GM21390 (cell line): ENCODE measurements around the gene KCTD11.
"Not testable (repeated sequence)": the region's sequence is repeated elsewhere in the genome, so short reads cannot be mapped to it uniquely, and the experiment has no call there.

Source experiments
- ATAC-seq: cut with Tn5 transposase; IDR thresholded peaks from one replicate; pipeline ENCODE4 v1.9.1; 2021; ENCODE audit not compliant: unreplicated experiment

The KCTD11 gene

DNA sequence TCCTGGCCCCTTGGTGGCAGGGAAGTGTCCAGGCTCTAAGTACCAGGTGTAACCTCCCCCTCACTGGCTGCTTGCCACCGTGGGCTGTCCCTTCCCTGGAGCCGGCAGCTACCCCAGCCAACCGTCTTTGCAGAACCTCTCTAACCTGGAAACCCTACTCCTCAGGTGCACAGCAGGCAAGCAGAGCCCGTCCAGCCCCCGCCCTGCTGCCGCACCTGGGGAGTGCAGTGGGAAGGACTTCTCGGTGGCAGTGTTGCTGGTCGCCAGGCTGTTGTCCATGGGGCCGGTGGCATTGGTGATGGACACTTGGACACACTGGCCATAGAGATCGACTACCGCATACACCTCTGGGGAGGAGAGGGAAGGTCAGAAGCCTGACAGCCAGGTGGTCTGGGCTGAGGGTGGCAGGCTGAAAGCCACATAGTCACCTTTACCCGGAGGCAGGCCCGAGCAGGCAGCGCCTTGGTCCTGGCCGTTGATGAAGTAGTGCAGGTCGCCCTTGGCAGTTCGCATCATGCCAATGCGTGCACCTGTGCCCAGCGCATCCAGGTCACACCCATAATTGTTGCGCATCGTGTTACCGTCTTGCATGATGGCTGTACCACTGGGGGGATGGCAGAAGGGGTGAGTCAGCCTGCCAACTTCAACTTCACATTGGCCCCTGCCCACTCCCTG, 29.3 kb upstream of the KCTD11 start:
- ATAC-seq = no peak

DNA sequence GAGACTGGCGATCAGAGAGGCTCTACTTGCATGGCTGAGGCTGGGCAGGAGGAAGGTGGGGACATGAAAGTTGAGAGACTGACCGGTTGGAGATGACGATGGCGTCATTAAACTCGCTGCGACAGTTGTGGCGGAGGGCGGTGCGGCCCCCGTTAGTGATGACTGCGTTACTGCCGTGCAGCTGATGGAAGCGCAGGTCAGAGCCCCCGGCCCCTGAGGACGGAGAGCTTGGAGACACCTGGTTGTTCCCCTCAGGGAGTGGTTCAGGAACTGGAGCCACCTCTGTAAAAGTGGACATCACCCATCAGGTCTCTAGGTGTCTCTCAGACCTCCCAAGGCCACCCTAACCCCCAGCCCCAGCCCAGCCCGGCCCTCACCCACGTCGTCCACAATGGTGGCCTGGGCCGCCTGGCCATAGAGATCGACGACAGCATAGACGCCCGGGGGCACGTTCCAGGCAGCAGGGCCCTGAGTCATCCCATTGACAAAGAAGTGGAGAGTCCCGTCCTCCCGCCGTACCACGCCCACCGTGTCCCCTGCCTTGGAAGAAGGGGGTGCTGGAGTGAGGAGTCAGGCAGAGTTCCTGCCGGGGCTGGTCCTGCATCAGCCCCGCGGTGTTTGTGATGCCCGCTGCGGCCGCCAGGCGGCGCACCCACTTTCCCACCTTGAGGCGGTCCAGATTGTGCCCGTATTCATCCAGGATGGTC, 28.1 kb upstream of the KCTD11 start:
- ATAC-seq = no peak

DNA sequence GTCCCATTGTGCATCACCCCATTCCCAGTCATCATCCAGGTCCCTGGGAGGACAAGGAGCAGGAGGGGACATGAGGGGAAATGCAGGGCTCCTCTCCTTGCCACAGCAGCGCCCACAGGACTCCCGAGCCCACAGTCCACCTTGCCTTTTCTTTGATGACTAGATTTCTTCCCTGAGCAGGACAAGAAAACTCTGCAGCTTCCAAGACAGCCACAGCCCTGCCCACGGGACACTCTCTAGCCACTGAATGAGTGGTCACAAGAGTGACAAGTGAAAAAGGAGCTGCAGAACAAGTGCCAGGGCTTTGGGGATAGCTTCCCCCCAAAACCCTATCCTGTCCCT, 27.6 kb upstream of the KCTD11 start:
- no peak for ATAC-seq

DNA sequence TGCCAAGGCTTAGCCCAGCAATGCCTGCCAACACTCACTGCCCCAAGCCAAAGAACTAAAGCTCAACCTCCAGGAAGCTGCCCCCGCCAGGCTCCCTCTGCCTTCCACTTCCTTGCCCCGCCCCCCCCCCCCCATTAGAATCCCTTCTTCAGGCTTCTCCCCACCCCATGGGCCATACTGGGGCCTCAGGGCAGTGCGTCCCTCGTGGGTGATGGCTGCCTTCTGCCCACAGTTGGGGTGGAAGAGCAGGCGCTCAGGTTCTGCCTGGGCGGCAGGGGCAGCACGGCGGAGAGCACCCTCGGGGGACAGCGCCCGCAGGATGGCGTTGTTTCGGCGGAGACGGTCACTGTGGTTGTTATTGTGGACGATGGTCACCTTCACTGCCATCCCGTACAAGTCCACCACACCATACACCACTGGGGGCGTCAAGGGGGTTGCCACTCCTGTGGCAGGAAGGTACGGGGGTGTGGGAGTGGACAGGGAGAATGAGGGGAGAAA, 26.9 kb upstream of the KCTD11 start:
- no peak for ATAC-seq

DNA sequence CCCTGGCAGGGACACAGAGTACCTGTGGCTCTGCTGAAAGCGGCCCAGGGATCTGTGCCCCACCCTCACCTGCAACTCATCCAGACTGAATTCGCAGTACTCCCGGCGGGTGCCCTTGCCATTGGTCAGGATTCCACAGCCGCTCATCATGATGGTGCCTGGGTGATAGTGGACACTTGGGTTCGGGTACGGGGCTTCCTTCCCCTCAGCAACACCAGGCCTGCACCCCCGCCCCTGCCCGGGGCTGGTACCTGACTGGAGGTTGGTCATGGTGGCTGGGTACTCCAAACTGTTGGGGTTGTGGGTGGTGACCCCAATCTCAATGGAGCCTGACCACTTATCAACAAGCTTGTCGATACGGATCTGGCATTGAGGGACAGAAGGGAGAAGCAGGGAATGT, 25.8 kb upstream of the KCTD11 start:
- no peak for ATAC-seq

DNA sequence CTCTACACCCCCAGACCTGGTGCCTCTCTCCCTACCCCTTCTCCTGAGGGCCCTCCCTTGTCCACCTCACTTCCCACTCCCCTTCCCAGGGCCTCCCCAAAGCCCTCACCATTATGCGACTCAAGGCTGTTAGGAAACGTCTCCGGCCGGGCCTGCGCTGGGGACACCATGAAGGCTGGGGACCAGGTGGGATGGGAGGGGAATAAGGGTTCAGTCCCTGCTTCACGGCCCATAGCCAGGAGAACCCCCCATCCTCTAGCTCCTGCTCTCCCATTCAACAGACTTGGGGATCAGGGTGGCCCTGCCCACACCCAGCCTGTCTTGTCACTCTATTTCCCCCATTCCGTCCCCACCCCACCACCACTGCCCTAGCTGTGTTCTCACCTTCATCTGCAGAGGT, 24.9 kb upstream of the KCTD11 start:
- no peak for ATAC-seq

DNA sequence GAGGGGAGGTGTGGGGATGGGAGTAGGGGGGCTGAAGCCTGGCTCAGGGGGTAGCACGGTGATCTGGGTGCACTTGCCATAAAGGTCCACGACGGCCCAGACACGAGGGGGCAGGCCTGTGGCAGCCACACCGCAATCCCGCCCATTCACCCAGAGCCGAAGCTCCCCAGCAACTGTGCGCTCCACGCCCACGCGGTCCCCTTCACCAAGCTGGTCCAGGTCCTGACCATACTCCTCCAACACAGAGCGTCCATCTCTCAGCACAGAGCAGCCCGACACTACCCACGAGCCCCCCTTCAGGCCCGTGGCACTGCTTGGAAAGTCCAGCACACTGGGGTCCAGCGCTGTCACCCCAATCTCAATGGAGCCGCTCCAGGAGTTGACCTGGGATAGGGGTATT, 24.5 kb upstream of the KCTD11 start:
- no peak for ATAC-seq

DNA sequence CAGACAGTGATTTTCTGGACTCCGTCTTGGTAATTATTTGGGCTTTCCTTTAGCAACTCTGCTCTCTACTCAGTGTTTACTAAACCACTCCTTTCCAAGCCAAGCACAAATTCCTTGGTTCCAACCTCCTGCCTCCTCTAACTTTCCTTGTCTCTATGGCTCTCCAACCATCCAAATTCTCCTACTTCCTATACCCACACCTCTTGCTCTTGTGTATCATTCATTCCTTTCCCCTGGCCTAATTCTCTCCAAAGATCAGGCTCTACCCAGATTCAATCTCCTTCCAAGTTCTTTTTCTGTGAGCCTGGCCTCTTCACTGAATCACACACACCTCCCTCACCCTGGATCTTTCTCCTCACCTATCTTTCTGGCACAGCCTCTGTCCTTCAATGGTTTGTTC, 24.0 kb upstream of the KCTD11 start:
- no peak for ATAC-seq

DNA sequence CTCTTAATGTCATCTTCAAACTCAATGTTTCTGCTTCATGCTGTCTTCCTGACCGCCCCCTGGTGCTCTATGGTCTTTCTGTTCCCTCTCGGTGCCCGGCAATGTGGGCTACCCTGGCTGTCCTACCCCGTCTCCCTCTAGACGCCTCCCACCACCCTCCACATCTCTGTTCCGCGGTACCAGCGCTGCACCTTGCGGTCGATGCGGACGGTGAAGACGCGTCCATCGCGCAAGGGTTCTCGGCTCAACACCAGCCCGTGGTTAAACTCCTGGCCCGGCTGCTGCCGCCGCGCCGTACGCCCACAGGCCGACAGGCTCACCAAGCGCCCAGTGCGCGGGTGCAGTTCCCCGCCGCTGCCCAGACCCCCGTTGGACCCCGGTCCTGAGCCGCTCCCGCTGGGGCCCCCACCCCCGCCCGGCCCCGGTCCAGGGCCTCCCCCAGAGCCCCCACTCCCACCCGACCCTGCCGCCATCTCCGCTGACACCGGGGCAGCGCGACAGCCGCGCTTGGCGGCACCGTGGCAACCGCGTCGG, 23.1 kb upstream of the KCTD11 start, which contains the start of gene NEURL4:
Gene NEURL4, minus strand, starts transcription at position 496 of the 534 bp plus-strand sequence. Its CDS starts 23 bp downstream, at position 473.
- ATAC-seq = no peak

DNA sequence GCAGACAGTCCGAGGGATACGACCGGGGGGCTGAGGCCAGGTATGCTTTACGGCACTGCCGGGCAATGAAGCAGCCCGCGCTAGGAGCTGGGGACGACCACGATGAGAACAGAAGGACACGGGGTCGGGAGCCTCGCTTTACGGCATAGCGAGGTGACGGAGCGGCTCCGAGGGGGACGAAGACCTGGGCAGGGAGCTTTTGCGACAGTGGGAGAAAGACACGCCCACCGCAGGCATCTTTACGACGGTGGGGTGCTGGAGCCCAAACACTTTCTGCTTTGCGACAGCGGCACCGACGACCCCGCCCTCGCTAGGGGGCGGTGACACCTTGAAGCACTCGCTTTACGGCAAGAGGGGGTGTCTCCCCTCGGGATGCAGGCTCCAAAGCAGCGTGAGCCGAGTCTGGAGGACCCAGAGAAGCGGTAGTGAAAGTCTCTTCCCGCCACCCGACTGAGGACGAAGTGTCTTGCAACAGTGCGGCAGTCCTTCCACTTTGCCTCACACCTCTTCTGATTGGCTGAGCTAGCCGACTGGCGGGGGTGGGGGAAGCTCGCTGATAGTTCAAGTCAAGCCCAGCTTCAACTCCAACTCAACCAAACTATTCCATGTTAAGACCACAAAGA, 22.5 kb upstream of the KCTD11 start:
- ATAC-seq = peak; percentile 54

DNA sequence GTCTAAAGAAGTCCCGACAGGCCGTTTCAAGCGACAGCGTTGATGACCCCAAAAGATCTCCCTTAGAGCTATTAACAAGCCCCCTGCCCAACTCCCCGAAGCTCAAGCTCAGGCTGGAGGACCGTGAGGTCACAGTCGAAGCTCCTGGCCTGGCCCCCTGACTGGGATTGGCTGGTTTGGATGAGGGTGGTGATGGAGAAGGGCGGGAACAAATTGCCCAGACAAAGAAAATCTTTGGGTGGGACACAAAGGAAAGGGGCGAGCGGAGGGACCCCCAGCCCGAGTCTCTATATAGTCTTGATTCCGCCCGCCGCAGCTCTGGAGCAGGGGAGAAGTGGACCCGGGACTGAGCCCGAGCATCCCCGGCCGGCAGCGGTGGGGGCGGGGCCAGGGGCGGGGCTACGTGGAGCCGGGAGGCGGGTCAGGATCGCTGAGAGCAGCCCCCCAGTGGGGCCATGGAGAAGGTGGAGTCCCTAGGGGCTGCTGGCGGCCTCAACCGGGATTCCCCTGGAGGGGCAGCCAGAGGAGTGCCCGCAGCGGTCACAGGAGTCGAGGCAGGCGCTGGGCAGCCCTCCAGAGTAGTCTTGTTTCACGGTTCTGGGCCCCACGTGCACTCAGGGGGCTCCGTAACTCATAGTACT, 21.8 kb upstream of the KCTD11 start:
- peak; percentile 39 for ATAC-seq

DNA sequence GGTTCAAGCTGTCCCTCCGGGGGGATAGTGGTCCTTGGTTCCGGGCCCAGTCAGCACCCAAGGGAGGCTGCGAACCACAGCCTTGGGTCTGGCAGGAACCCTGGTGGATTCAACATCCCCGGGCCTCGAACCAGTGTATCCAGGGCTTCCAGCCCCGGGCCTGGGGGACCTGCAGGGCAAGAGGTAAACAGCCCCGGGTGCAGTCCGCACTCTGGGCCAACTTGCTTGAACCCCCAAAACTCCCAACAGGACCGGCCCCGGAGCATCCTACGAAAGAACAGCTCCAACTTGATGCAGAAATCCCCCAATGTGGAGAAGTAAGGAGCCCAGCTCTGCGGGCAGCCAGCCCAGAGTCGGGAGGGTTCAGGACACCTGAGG, 21.3 kb upstream of the KCTD11 start:
- no peak for ATAC-seq

DNA sequence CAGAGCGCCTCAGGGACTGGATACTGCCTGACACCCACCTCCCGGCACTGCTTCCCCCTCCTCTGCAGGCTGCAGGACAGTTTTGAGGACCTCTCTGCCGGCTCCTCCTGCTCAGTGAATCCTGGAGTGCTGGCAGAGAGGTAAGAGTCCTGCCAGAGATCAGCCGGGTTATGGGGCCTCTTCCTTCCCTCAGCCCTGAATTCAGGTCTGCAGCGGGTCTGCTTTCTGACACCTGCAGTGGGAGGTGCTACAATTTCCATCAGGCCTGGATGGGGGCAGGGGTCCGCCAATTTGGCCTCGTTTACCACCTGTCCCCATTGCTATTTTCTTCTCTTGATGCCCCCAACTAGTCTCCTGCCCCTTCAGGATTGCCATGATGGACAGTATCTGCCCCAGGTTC, 19.9 kb upstream of the KCTD11 start:
- ATAC-seq = no peak

DNA sequence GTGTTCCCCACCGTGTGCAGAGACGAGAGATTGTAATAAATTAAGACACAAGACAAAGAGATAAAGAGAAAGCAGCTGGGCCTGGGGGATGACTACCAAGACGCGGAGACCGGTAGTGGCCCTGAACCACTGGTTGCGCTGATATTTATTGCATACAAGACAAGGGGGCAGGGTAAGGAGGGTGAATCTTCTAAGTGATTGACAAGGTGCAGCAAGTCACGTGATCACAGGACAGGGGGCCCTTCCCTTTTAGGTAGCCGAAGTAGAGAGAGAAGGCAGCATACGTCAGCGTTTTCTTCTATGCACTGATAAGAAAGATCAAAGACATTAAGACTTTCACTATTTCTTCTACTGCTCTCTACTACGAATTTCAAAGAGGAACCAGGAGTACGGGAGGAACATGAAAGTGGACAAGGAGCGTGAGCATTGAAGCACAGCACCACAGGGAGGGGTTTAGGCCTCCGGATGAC, 19.3 kb upstream of the KCTD11 start:
- not testable (repeated sequence) for ATAC-seq

DNA sequence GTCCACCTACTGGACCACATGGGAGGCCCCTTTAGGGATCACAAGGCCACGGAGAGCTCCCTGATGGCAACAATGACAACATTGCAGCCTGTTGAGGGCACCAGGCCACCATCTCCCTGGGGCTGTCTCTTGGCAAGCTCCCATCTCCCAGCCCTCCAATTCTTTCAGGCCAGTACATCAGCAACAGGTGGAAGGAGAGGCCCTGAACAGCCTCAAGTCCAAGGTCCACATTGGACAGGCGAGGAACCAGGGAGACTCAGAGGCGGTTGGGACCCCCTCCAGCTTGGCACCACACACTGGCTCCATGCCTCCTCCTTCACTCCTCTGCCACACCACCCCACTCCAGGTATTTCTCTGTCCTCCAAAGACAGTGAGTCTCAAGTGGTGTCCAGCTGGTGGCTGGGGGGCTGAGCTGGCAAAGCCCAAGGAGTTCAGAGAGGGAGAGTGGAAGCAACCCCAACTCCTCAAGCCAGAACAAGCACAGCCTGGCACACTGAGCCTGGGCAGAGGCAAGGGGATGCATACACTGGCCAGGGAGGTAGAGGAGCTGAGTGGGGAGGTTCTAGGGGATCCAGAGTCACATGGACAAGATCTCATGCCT, 16.9 kb upstream of the KCTD11 start:
- no peak for ATAC-seq

DNA sequence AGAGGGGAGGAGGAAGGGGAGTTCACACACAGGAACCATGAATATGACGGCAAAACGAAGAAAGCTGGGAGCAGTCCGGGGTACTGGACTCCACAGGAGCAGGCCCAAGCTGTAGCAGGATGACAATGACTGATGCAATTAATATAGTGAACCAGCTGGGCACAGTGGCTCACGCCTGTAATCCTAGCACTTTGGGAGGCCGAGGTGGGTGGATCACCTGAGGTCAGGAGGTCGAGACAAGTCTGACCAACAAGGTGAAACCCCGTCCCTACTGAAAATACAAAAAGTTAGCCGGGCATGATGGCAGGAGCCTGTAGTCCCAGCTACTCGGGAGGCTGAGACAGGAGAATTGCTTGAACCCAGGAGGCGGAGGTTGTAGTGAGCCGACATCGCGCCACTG, 16.2 kb upstream of the KCTD11 start:
- ATAC-seq = not testable (repeated sequence)

DNA sequence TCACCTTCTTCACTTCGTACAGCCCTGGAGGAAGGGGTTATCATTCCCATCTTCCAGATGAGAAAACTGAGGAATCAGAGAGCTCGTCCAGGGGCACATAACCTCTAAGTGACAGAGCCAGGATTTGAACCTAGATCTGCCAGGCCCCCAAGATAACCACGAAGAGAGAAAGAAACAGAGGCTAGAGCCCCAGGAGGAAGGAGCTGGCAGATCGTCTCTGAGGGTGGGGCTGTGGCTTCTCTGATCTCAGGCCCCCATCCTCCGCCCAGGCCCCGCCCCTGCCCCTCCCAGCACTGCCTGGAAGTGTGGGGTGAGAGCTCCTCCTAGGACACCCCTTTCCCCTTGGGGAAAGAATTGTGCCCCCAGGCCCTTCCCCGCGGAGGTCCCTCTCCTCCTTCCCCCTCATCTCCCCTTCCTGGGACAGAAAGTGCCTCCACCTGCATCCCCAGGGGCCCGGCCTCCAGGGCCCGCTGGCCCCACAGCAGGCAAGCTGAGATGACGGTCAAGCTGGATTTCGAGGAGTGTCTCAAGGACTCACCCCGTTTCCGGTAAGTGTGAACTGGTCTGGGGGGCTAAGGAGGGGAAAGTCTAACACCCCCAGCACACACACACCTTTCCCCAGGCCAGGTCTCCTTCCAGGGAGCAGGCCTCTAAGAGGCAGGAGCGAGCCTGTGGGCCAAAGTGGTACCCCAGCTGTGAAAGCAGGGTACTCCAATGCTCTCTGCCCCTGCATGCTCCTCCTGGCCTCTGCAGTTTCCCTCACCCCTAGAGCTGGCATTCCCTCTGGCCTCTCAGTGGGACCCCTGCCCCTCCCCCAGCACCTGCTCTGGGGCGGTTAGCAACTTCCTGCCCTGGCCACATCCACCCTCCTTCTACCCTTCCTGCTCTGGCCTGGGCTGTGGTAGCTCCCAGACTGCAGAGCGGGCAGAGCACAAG, 15.5 kb upstream of the KCTD11 start, which contains the start of gene ACAP1:
Gene ACAP1, plus strand, starts transcription at position 290 of the 936 bp plus-strand sequence. Its CDS starts 206 bp downstream, at position 496.
- ATAC-seq = no peak

DNA sequence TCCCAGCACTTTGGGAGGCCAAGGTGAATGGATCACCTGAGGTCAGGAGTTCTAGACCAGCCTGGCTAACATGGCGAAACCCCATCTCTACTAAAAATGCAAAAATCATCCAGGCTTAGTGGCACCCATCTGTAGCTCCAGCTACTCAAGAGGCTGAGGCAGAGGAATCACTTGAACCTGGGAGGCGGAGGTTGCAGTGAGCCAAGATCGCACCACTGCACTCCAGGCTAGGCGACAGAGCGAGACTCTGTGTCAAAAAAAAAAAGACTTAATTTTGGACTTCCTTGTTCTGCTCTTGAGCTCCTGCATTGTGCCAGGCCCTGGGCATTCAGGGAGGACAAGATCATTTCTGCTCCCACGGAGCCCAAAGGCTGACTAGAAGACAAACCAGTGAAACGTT, 14.4 kb upstream of the KCTD11 start:
- ATAC-seq = not testable (repeated sequence)

DNA sequence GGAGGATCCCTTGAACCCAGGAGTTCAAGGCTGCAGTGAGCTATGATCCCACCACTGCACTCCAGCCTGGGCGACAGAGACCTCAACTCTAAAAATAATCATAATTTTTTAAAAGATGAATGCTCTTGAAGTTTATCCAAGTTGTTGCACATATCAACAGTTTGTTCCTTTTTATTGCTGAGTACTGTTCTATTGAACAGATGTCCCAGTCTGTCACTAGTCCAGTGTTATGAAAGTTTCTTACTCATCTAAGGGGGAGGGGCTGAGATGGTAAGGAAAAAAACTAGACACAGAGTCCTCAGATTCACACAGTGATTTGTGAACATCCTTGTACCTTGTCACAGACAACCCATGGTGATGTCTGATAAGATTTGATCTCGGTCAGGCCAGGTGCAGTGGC, 11.8 kb upstream of the KCTD11 start:
- ATAC-seq = no peak

DNA sequence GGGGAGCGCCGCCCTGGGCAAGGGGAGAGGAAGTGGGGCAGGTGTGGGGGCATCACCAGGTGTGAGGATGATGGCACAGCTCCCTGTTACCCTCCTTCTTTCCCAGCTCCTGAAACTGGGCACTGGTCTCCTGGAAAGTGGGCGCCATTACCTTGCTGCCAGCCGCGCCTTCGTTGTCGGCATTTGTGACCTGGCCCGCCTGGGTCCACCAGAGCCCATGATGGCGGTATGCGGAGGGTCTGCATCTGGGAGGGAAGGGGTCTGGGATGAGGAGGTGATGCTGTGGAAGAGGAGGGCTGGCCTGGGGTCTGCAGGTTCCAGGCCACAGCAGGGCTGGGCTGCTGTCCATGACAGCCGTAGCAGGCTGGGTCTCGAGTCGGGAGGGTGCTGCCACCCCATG, 10.1 kb upstream of the KCTD11 start:
- ATAC-seq = no peak
